Effector memory CD8-positive, alpha-beta T cell (primary cell): Measurements from ENCODE around the gene HNRNPAB.

Experiments used
- ATAC-seq: fragments of 150-1000 bp; cut with Tn5 transposase; replicated peaks from 2 replicates; pipeline ENCODE4 v1.10.0; 2021; ENCODE audit warnings: mild to moderate bottlenecking, moderate library complexity
- DNase-seq, 3 experiments: peaks; one replicate each; pipeline ENCODE4 v3.0.0; 2021
- H3K27ac Mint-ChIP-seq, 2 donors: one replicate each; pipeline ENCODE4 v1.8.0; 2022; ENCODE audit warnings: mild to moderate bottlenecking in 2 of 2, mixed read lengths in 2 of 2, moderate library complexity in 2 of 2
- H3K27me3 Mint-ChIP-seq, 2 donors: one replicate each; pipeline ENCODE4 v1.8.0; 2022; ENCODE audit warnings: mixed read lengths in 2 of 2
- H3K36me3 Mint-ChIP-seq: one replicate; pipeline ENCODE4 v1.8.0; 2022; ENCODE audit warnings: mild to moderate bottlenecking, moderate library complexity, mixed read lengths; ENCODE audit not compliant: insufficient read depth
- H3K4me1 Mint-ChIP-seq, 2 donors: one replicate each; pipeline ENCODE4 v1.8.0; 2022; ENCODE audit warnings: low read depth in 2 of 2, mixed read lengths in 2 of 2
- H3K4me3 Mint-ChIP-seq, 2 donors: one replicate each; pipeline ENCODE4 v1.8.0; 2022; ENCODE audit warnings: mild to moderate bottlenecking in 2 of 2, mixed read lengths in 2 of 2, moderate library complexity in 2 of 2
- H3K9me3 Mint-ChIP-seq, 2 donors: one replicate each; pipeline ENCODE4 v1.8.0; 2022; ENCODE audit warnings: mixed read lengths in 2 of 2
- total RNA-seq, 9 experiments: gene quantifications; one replicate each; lab custom pipeline; 2026; lab: John Stamatoyannopoulos, UW

Gene HNRNPAB
- total RNA-seq: 70.4 to 400 (median 98.1) reads per million in 9 experiments

DNA sequence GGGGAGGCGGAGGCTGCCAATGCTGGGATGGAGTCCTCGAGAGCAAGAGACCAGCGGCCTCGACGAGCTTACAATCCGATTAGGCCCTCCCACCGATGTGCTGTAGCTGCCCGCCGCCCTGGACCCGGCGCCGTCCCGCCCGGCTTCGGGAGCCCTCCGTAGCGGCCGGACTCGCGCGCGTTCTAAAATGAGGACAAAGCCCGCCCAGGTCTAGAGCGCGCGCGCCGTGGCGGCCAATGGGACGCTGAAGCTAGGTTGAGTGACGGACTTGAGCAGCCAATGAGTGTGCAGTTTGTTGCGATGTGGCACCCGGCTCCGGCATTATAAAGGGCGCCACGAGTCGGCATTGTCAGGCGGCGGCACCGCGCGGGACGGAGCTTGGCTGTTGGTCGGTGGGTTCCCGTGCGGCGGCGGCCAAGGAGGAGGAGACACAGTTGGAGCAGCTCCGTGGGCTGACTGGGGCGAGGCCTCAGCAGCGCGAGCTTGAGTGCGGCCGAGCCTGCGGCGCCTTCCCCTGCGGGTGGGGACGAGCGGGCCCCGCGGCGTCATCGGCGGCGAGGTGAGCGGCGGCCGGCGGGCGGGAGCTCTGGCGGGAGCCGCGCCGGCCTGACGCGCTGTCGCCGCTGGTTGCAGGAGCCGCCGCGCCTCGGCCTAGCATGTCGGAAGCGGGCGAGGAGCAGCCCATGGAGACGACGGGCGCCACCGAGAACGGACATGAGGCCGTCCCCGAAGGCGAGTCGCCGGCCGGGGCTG lies at the start of gene HNRNPAB:
Gene HNRNPAB, plus strand, starts transcription at position 352 of the 753 bp plus-strand sequence. Its CDS starts 305 bp downstream, at position 657.
- no peaks in the 10 kb centered on the region for H3K9me3 Mint-ChIP-seq
- peak; percentile 84 for ATAC-seq
- peak within 1 kb of the TSS; percentile 96 to 99 for H3K27ac Mint-ChIP-seq
- peak; percentile 95 to 97 (median 96) for DNase-seq
- peaks cover 23 to 39% of the 10 kb centered on the region in 2 donors for H3K4me1 Mint-ChIP-seq
- peaks cover 46% of the 10 kb centered on the region for H3K36me3 Mint-ChIP-seq
- H3K4me3 Mint-ChIP-seq: peak within 1 kb of the TSS; percentile 93 to 98
- no peaks in the 10 kb centered on the region for H3K27me3 Mint-ChIP-seq

DNA sequence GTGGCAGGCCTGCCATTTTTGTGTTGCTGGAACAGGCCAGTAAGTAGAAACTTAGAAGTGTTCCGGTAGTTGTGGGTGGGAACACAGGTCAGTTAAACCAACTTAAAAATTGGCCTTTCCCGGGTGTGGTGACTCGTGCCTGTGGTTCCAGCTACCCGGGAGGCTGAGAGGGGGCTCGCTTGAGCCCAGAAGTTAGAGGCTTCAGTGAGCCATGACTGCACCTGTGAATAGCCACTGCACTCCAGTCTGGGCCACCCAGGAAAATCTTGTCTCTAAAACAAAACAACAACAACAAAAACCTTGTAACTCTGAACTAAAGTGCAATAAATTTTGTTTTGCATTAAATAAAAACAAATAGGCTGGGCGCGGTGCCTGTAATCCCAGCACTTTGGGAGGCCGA lies 49.3 kb upstream of the HNRNPAB start:
- ATAC-seq: no peak
- Mint-ChIP-seq H3K4me3 (no peak overlapping the region), H3K4me1 (peaks cover 21 to 22% of the 10 kb centered on the region in 2 donors), H3K9me3 (no peaks in the 10 kb centered on the region), H3K36me3 (peaks cover 11% of the 10 kb centered on the region), H3K27ac (peak overlapping the region in 1 of 2 donors; percentile 94), H3K27me3 (no peaks in the 10 kb centered on the region)
- DNase-seq: no peak

- no peak overlapping the region for H3K4me3 Mint-ChIP-seq
- H3K4me1 Mint-ChIP-seq: peaks cover 0 to 6% of the 10 kb centered on the region in 2 donors
- no peak for ATAC-seq
- H3K27ac Mint-ChIP-seq: no peak overlapping the region
- no peaks in the 10 kb centered on the region for H3K9me3 Mint-ChIP-seq
- H3K36me3 Mint-ChIP-seq: peaks cover 14% of the 10 kb centered on the region
- no peak for DNase-seq
- H3K27me3 Mint-ChIP-seq: peaks cover 15 to 19% of the 10 kb centered on the region in 2 donors
Measured at GRCh38 chr5:178160176-178160575, 44.2 kb upstream of the HNRNPAB start.

- Mint-ChIP-seq H3K4me1 (peaks cover 0 to 6% of the 10 kb centered on the region in 2 donors), H3K27me3 (peaks cover 15 to 19% of the 10 kb centered on the region in 2 donors), H3K4me3 (no peak overlapping the region), H3K36me3 (peaks cover 11% of the 10 kb centered on the region), H3K27ac (no peak overlapping the region), H3K9me3 (no peaks in the 10 kb centered on the region)
- DNase-seq (no peak), ATAC-seq (no peak)
Measured at GRCh38 chr5:178162481-178162880, 41.9 kb upstream of the HNRNPAB start.

- Mint-ChIP-seq H3K9me3 (no peaks in the 10 kb centered on the region), H3K27me3 (peaks cover 15 to 19% of the 10 kb centered on the region in 2 donors), H3K27ac (no peak overlapping the region), H3K36me3 (peaks cover 9% of the 10 kb centered on the region), H3K4me3 (peak overlapping the region in 1 of 2 donors; percentile 20), H3K4me1 (peaks cover 0 to 6% of the 10 kb centered on the region in 2 donors)
- peak; percentile 100 for ATAC-seq
- peak; percentile 95 to 98 (median 96) for DNase-seq
Measured at GRCh38 chr5:178163772-178164735, 40.3 kb upstream of the HNRNPAB start.

DNA sequence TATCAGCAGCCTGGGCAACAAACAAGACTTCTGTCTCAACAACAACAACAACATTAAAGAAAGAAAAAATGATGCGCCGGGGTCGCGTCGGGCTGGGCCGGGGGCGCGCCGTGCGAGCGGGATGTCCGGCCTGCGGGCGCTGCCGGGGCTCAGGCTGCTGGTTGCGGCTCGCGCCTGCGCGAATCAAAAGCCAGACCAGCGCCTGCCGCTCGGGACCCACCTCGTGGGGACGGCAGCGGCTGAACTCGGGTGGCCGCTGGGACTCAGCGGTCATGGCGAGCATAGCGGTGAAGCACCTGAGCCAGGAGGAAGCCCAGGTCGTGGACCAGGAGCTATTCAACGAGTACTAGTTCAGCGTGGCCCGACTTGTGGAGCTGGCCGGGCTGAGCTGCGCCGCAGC lies 38.8 kb upstream of the HNRNPAB start:
- Mint-ChIP-seq H3K9me3 (no peaks in the 10 kb centered on the region), H3K27ac (no peak overlapping the region), H3K27me3 (peaks cover 15 to 27% of the 10 kb centered on the region in 2 donors), H3K4me3 (no peak overlapping the region), H3K4me1 (peaks cover 0 to 6% of the 10 kb centered on the region in 2 donors), H3K36me3 (peaks cover 9% of the 10 kb centered on the region)
- ATAC-seq: no peak
- DNase-seq: no peak

- Mint-ChIP-seq H3K27me3 (peaks cover 0 to 8% of the 10 kb centered on the region in 2 donors), H3K9me3 (no peaks in the 10 kb centered on the region), H3K4me3 (no peak overlapping the region), H3K36me3 (no peaks in the 10 kb centered on the region), H3K27ac (no peak overlapping the region), H3K4me1 (no peaks in the 10 kb centered on the region)
- no peak for ATAC-seq
- no peak for DNase-seq
Measured at GRCh38 chr5:178170455-178170854, 33.9 kb upstream of the HNRNPAB start.

GRCh38 chr5:178174456-178174855 lies 29.9 kb upstream of the HNRNPAB start:
- ATAC-seq: no peak
- no peaks in the 10 kb centered on the region for H3K4me1 Mint-ChIP-seq
- H3K4me3 Mint-ChIP-seq: no peak overlapping the region

DNA sequence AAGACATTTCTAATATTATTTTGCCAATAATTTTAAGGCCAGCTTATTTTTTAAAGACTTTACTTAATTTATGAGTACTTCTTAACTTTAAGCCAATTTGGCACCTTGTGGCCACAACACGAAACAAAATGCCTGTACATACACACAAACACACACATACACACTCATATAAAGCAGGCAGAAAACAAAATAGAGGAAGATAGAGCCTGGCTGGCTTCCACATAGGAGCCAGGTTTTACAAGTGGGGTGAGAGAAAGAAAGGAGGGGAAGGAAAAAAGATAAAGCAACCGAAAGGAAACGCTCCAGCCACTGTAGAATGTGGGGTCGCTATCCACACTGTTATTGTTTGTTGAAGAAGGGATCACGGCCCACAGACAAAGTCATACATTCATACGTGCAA lies 27.5 kb upstream of the HNRNPAB start:
- H3K27me3 Mint-ChIP-seq: peaks cover 13 to 28% of the 10 kb centered on the region in 2 donors

More at GRCh38 chr5:178174456-178174855, 29.9 kb upstream of the HNRNPAB start:
- no peaks in the 10 kb centered on the region for H3K9me3 Mint-ChIP-seq
- peak overlapping the region in 1 of 2 donors; percentile 27 for H3K27ac Mint-ChIP-seq
- peaks cover 13 to 19% of the 10 kb centered on the region in 2 donors for H3K27me3 Mint-ChIP-seq
- no peak for DNase-seq
- no peaks in the 10 kb centered on the region for H3K36me3 Mint-ChIP-seq

GRCh38 chr5:178177569-178177968 lies 26.8 kb upstream of the HNRNPAB start:
- DNase-seq (no peak), ATAC-seq (no peak)

More for the DNA sequence above, 27.5 kb upstream of the HNRNPAB start:
- H3K9me3 Mint-ChIP-seq: no peaks in the 10 kb centered on the region
- no peaks in the 10 kb centered on the region for H3K36me3 Mint-ChIP-seq
- DNase-seq: no peak
- H3K4me1 Mint-ChIP-seq: no peaks in the 10 kb centered on the region
- no peak overlapping the region for H3K4me3 Mint-ChIP-seq
- no peak for ATAC-seq
- H3K27ac Mint-ChIP-seq: no peak overlapping the region

GRCh38 chr5:178180141-178180863 lies 24.0 kb upstream of the HNRNPAB start:
- H3K27me3 Mint-ChIP-seq: peaks cover 13 to 28% of the 10 kb centered on the region in 2 donors
- H3K9me3 Mint-ChIP-seq: no peaks in the 10 kb centered on the region
- ATAC-seq (no peak), DNase-seq (no peak)
- no peak overlapping the region for H3K27ac Mint-ChIP-seq
- no peaks in the 10 kb centered on the region for H3K36me3 Mint-ChIP-seq
- no peaks in the 10 kb centered on the region for H3K4me1 Mint-ChIP-seq
- no peak overlapping the region for H3K4me3 Mint-ChIP-seq

More at GRCh38 chr5:178177569-178177968, 26.8 kb upstream of the HNRNPAB start:
- no peaks in the 10 kb centered on the region for H3K9me3 Mint-ChIP-seq
- no peak overlapping the region for H3K4me3 Mint-ChIP-seq
- no peaks in the 10 kb centered on the region for H3K36me3 Mint-ChIP-seq
- H3K4me1 Mint-ChIP-seq: no peaks in the 10 kb centered on the region
- H3K27ac Mint-ChIP-seq: no peak overlapping the region
- H3K27me3 Mint-ChIP-seq: peaks cover 13 to 28% of the 10 kb centered on the region in 2 donors

DNA sequence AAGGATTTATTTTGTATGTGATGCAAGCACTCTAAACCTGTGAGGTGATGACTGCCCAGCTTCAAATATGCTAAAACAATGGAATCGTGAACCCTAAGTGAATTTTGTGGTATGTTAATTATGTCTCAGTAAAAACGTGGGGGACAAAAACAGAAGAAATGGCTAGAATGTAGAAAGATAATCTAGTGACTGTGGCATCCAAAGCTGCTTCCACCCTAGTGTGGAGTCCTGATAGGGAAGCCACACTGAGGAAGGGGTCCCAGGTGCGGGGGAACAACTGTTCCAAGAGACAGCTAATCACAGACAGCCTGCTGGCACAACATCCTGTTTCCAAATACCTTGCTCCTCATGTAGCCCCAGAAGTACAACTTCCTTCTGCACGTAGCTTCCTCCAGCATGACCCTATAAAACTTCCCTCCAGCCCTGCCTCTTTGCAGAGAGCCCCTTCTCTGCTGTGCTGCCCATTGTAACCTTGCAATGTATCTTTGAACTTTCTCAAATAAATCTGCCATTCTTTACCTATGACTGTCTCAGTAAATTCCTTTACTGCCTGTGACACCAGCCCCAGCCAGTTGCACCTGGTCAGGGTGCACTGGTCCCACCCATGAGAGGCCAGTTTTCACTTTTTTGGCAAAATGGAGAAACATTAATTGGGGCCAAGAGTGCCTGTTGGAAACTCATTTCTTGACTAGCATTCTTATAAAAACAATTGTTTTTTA lies 22.0 kb upstream of the HNRNPAB start:
- Mint-ChIP-seq H3K9me3 (no peaks in the 10 kb centered on the region), H3K4me1 (no peaks in the 10 kb centered on the region), H3K36me3 (no peaks in the 10 kb centered on the region), H3K27ac (no peak overlapping the region), H3K4me3 (no peak overlapping the region), H3K27me3 (peaks cover 7 to 28% of the 10 kb centered on the region in 2 donors)
- no peak for DNase-seq
- no peak for ATAC-seq
